Fibroblast of gingiva (primary cell): ENCODE data around the gene WASF3.

Experiments
- DNase-seq: peaks from one replicate; pipeline ENCODE4 v3.0.0-alpha.2; 2011; ENCODE audit warnings: low read depth

WASF3 gene

GRCh38 chr13:26557393-26558073, at the start of gene WASF3:
TSS of gene WASF3 (plus strand) at chr13:26557683. CDS start at chr13:26642271, 84,588 bp downstream.
- peak; percentile 94 for DNase-seq

- DNase-seq, result peak; percentile 93
Measured at GRCh38 chr13:26508885-26509284, 48.6 kb upstream of the WASF3 start.

- DNase-seq, result no peak
Measured at GRCh38 chr13:26509491-26509890, 48.0 kb upstream of the WASF3 start.

GRCh38 chr13:26513931-26514330, 43.6 kb upstream of the WASF3 start:
- no peak for DNase-seq

- DNase-seq, result no peak
Measured at GRCh38 chr13:26515721-26516120, 41.8 kb upstream of the WASF3 start.

- no peak for DNase-seq
Measured at GRCh38 chr13:26517936-26518335, 39.5 kb upstream of the WASF3 start.

GRCh38 chr13:26518451-26518959, 39.0 kb upstream of the WASF3 start:
- DNase-seq, result no peak

- DNase-seq, result no peak
Measured at GRCh38 chr13:26522571-26522970, 34.9 kb upstream of the WASF3 start.

GRCh38 chr13:26523007-26523406, 34.5 kb upstream of the WASF3 start:
- no peak for DNase-seq

GRCh38 chr13:26525528-26525927, 32.0 kb upstream of the WASF3 start:
- DNase-seq, result no peak

- DNase-seq, result no peak
Measured at GRCh38 chr13:26526702-26527216, 30.7 kb upstream of the WASF3 start.

- no peak for DNase-seq
Measured at GRCh38 chr13:26528527-26528926, 29.0 kb upstream of the WASF3 start.

- peak; percentile 34 for DNase-seq
Measured at GRCh38 chr13:26529441-26529840, 28.0 kb upstream of the WASF3 start.

GRCh38 chr13:26531742-26532141, 25.7 kb upstream of the WASF3 start:
- DNase-seq, result no peak

GRCh38 chr13:26534036-26534726, 23.3 kb upstream of the WASF3 start:
- no peak for DNase-seq

- DNase-seq, result peak; percentile 76
Measured at GRCh38 chr13:26538363-26539317, 18.8 kb upstream of the WASF3 start.

- DNase-seq, result peak; percentile 12
Measured at GRCh38 chr13:26539738-26540292, 17.7 kb upstream of the WASF3 start.

- DNase-seq, result peak; percentile 37
Measured at GRCh38 chr13:26540334-26540733, 17.1 kb upstream of the WASF3 start.

GRCh38 chr13:26541041-26541440, 16.4 kb upstream of the WASF3 start:
- DNase-seq, result no peak

- no peak for DNase-seq
Measured at GRCh38 chr13:26541678-26542568, 15.6 kb upstream of the WASF3 start.

GRCh38 chr13:26544707-26545106, 12.8 kb upstream of the WASF3 start:
- DNase-seq, result no peak
